Hepatic stellate cell (primary cell): ENCODE results near the gene BNC2.
A peak's percentile ranks its signal among the peaks of the same experiment; 100 is the strongest.
"Not testable (repeated sequence)": the region's sequence is repeated elsewhere in the genome, so short reads cannot be mapped to it uniquely, and the experiment has no call there.

ENCODE experiments used
- DNase-seq: peaks from one replicate; pipeline ENCODE4 v3.0.0; 2011; ENCODE audit warnings: low spot score

The BNC2 gene

DNA sequence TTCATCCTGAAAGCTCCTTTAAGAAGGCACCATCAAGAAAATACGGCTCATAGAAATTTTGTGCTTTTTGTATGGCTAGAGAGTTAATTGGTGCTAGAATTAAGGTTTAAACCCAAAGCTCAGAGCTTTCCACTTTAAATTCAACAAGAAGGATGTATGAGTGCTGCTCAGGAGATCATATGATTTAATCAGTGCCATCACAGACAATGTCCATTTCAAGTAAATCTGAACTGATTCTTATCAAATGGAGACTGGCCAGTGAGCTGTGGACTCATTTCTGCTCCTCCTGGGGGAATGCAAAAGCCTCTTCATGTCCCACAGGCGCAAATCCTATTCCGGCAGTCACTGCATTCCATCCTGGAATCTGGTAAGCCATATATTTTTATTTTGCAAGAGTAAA, 327.2 kb downstream of the BNC2 start:
- no peak for DNase-seq

DNA sequence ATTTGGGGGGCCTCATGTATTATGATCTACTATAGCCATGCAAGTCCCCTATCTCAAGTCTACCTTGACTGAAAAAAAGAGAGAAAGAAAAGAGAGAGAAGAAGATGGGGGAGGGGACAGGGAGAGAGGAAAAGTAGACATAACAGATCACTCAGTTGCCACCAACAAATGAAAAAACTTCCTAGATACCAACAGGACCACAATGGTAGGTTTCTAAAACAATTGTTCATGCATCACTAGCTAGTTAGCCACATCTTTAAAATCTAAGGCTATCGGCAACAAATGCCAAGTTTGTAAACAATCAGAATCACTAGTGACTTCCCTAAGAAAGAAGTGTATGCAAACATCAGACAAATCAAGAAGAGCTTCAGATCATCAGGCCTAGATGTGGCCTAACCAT, 328.2 kb downstream of the BNC2 start:
- DNase-seq: no peak

DNA sequence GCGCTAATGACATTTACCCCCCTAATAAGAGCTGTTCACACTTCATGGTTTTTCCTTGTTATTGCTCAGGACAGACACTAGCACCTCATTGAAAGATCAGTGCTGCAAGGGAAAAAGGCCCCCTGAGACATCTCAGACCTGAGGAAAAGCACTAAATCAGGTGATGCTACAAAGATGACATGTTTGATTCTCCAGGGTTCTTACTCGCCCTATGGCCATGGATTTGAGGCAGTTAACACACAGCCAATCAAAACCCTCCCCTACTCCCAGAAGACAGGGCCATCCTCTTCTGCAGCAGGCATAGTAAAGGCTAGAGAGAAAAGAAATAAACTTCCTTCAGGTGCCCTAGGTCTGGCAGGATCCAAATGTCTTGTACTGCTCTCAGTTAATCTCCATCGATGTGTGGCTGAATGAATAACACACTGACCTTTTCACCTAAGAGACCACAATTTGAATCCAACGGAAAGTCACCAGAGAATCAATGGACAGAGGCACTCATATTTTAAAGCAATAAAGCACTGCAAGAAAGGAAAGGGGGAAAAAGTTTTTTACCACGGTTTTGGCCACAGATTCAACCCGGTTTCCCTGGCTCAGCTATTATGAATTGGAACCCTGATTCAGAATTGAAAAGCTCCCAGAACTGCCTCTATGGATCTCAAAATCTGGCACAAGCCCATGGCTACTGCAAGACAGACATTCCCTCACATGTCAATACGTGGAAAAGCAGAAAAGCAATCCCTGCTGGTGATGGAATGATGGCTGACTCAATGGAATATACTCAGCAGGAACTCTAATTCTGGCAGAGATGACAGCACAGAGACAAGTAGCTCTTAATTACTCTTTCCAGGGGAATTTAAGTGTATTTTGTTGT, 329.5 kb downstream of the BNC2 start:
- DNase-seq: no peak

DNA sequence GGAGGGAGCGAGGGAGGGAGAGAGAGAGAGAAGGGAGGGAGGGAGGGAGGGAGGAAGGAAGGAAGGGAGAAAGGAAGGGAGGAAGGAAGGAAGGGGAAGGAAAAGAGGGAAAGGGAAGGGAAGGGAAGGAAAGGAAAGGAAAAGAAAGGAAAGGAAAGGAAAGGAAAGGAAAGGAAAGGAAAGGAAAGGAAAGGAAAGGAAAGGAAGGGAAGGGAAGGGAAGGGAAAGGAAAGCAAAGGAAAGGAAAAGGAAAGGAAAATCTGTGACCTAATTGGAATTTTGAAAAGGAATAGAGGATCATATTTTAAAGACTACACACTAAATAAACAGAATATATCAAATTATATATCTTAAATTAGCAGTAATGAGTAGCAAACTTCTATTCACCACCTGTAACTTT, 330.8 kb downstream of the BNC2 start:
- DNase-seq: not testable (repeated sequence)

DNA sequence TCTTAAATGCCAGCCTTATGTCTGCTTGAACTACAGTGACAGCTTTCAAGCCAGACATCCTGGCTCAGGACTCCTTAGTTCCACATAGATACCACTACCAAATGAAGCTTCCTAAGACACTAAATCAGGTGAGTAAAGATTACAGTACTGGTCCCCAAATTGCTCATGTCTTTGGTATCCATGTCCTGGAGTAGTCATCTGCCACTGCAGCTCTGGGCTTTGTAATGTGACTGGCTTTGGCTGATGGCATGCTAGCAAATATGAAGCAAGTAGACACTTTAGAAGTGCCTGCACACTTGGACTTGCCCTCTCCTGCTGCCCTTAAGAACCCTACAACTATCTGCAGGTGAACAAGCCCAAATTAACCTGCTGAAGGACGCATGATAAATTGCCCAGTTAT, 334.9 kb downstream of the BNC2 start:
- DNase-seq: no peak

DNA sequence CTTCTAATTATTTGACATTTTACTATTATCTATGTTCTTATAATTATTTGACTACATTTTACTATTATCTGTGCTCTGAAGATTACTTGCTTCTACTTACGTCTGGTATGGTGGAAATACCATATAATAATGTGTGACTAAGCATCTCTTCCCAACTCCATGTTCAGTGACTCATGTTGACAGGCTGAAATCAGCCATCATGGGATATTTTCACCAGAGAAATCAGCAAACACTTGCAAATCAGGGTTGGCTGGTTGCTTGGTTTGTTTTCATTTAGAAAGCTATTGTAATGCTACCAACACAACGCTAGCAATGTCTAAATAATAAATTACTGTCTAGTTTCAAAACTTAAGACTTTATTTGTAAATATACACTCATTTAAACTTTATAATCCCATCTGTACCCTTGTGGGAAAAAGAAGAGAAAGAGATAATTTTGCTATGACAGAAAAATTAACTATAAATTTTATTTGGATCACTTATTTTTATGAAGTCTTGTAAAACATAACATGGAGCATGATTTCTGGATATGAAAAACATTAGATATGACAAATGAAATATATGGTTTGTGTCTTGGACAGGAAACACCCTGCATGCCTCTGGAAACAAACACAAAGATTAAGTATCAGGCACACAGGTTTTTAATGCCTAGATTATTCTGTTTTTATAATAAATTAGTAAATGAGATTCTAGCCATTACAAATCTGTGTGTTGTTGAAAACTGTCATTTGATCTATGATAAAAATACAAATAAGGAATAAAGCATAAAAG, 337.6 kb downstream of the BNC2 start:
- DNase-seq: peak; percentile 23

DNA sequence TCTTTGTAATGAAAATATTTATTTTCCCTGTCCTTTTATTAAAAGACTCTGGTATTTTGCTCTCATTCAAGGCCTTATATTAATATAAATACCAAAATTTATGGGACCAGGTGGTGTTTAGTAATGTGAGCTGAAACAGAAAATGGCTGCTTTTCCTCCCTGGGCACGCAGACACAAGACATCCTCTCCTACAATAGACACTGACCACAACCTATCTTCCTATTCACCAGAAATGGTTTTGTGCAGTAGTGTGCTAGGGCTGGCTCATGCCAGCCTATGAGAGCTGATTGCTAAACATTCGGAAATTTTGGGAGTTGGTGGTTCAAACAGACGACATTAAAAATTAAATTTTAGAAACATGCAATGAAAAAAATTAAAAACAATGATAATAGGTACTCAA, 338.2 kb downstream of the BNC2 start:
- DNase-seq: no peak

DNA sequence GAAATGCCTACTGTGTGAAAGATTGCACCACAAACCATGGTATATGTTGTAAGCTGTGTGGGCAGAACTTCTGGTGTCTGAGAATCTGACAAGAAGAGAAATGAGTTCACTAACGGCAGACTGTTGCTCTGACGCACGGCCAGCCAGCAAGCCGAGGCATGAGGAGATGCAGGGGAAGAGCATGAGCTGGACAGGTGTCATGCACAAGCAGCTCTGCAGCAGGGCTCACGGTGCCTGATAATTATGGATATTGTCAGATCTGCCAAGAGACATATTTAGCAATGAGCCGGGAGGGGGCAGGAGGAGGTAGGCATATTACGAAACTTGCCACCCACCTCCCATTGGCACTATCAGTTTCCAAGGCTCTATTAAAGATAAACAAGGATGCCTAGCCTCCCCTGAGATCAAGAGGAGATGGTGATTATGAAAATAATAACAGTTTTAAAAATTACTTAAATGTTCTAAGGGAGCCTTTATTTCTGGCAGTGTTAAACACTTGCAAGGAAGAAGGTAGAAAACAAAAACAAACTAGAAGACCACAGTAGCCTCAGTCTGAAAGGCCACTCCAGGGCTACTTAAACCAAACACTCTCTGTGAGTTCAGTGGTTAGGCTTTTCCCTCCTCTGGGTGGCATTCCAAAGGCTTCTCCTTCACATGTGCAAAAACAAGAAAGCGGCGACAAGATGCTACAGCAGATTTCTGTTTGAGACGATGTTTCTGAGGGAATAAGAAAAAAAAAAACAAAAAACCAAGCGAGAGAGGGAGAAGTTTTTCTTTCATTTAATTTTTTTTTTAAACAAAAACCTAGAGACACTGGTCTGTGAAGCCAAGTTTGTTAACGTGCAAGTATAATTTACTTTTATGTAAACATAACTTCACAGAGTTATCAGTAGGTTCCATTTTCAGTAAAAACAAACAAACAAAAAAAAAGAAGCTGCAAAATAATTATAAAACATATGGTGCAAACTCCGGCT, 339.5 kb downstream of the BNC2 start:
- no peak for DNase-seq

DNA sequence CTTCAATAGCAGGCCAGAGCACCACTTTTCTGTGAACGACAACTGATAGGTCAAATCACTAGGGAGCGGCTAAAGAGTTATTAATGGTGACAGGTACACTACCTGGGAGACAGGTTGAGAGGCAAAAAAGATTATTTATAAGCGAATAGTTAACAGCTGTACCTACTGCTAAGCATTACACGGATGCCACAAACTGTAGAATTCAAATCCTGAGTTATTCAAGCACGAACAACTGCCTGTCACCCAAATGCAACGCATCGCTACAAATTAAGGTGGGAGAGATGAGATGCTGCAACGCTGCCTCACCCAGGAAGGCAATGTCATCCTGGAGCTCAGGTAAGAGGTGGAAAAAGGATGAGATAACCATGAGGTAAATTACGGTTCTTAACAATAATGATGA, 342.9 kb downstream of the BNC2 start:
- DNase-seq: no peak

DNA sequence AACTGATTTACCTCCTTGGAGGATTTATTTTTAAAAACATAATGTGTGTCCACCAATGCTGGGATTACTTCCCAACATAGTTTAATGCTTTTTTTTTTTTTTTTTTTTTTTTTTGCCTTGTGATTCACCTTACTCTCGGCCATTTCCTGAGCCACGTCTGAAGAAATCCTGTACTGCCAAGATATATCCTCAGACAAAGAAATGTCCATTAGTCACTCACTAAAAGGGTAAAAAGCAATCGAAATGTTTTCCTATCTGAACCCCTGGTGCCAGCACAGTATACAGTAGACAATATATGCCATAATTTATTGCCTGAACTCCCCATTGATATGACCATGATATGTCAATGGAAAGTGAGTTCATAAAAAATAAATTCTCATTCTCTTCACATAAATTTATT, 344.1 kb downstream of the BNC2 start:
- DNase-seq: no peak

DNA sequence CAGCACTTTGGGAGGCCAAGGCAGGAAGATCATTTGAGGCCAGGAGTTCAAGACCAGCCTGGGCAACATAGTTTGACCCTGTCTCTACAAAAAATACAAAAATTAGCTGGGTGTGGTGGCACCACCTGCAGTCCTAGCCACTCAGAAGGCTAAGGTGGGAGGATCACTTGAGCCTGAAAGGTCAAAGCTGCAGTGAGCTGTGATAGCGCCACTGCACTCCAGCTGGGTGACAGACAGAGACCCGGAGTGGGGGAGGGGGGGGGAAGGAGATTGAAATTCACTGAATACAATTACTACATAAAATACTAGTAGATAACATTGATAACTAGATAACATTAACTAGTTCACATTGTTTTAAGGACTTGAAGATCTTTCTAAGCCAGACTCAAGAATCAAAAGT, 345.6 kb downstream of the BNC2 start:
- no peak for DNase-seq

DNA sequence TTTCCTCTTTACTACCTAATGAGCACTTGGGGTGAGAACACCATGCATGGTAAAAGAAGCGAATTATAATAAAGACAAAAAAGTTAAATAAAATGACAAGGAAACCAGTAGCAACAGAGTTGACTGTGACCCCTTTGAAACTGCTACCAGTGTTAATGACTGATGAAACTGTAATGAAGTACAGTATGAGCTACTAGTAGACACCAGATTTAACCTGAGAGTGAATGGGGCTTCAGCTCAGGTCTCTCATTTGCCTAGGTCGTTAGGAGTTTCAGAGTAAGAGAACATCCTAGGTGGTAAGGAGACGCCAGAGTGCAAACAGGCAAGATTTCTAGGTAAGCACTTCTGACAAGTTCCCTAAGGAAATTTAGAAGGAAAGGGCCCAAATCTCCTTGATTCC, 346.4 kb downstream of the BNC2 start:
- no peak for DNase-seq

DNA sequence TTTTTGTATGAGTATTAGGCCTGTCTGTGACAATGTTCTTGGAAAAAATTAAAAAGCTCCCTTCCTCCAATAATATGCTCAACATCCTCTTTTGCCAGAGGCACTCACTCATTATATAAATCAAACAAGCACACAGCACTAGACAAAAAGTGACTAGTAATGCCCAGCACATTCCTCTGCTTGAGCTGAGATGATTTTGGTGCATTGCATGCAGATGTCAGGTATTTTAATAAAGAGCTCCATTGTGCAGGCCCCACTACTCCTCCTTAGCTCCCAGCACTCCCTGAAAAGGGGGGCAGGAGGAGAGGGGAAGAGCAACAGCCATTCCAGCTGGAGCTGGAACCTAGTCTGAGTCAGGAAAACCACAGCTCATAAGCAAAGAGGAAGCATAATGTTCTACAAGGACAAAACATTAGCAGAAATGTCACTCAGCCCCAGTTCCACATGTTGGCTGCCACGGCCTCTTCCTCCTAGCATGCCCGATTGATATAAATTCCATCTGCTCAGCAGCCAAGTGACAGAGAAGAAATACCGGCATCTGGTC, 348.5 kb downstream of the BNC2 start:
- DNase-seq: peak; percentile 61

DNA sequence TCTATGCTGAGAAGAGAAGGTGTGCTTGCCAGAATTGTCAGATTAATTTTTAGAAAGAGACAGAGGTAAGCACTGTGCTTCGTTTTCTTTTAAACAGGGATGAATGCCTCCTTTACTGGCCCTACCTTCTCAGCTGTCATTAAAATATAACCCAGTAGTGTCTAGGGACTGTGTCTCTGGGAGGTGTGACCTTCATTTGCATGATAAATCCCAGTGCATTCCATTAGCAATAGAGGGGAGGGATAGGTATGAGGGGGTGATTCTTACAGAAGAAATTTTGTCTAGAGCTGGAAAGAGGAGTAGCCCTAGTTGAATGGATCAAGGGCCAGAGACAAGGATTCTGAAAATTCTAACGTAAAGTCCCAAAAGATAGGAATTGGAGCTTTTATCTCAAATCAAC, 351.5 kb downstream of the BNC2 start:
- no peak for DNase-seq

DNA sequence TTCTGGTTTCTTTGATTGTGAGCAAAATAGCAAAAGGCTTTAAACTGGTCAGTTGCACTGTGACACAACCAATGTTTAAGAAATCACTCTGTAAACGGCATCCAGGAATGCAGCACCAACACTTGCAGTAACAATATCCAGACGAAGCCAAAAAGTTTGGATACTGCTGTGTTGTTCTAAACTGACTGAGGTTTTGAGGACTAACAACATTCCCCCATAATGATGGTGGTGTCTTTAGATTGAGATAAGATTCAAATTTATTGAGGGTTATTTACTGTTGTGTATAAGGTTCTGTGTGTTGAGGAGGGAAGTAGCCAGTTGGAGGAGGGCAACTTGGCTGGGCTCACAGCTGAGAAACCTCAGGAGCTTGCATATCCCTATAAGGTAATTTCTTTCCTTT, 353.6 kb downstream of the BNC2 start:
- no peak for DNase-seq

DNA sequence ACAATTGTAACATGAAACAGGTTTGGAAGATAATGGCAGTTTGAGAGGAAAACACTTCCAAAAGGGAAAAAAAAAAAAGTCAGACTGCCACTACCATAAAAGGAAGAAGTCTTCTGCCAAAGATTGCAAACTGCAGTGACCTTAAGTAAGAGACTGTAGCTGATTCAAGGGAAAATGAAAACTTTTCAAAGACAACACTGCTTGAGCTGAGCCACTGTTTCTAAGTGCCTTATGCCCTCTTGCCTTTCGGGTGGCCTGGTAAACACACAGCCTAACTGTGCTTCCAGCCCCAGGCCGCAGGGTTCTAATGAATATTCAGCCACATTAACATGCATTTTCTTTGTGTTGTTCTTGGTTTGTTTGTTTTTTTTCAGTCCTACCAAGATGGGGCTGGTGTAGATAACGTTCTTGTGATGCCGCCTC, 354.6 kb downstream of the BNC2 start:
- peak; percentile 40 for DNase-seq

DNA sequence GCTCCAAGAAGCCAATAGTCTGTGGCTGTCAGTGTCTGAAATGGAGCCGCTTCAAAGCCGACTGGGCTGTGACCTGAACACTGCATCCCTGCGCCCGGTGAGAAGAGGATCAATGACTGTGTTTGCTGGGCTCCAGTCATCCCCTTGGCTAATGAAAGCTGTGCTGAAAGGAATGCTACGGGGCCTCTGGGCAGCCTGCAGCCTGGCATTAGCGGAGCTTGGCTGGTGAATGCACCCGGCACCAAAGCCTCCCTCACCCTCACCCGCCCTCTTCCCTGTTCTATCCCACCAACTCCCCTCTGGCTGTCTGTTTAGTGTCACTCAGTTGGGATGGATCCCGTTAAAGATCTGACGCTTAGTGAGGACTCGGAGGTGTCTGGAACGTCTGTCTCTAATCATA, 355.3 kb downstream of the BNC2 start:
- no peak for DNase-seq

DNA sequence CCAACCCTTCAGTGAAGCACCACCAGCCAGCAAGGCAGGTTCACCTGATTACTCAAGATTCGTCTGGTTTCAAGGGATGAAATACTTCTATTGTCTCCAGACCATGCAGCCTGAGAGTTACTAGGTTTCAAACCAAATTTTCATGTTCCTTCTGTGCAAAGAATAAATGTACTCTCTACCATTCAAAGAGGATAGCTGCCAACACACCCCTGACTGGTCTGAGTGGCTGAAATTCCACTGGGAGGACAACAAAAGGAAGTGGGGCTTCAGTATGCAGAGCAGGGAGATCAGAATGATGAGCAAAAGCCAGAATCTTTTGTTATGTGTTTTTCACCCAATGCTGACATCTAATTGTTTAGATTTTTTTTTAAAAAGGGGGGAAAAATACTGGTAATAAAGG, 356.3 kb downstream of the BNC2 start:
- DNase-seq: no peak

DNA sequence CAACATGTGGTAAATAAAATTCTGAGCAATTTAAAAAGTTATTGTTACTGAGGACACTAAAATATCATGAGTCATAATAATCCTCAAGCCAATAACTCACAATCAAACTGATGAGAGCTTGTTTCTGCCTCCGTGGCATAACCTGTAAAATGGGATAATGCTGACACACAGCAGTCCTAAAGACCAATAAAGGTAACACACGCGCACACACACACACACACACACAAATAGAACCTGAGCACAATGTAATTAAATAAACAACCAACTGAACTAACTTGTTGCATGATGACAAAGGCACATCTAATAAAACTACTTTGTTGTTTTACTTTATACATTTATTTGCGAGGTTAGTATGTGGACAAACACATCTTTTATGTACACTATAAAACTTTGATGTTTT, 358.2 kb downstream of the BNC2 start:
- no peak for DNase-seq

DNA sequence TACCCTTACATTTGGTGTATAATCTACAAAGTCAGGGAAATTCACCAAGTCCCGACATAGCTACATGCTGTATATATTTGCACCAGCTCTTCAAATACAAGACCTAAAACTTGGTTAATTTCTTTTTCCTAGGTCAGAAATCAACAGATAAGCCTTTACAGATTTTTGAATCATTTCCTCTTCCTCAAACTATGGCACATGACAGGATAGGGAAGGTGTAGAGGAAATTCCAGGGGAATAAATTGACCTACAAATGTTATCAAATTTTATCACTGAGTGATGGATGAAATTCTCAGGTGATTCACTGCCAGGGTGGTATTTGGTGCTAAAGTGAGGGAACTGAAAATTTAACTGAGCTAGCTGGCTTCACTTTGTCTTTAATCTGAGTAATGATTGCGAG, 360.0 kb downstream of the BNC2 start:
- DNase-seq: no peak

DNA sequence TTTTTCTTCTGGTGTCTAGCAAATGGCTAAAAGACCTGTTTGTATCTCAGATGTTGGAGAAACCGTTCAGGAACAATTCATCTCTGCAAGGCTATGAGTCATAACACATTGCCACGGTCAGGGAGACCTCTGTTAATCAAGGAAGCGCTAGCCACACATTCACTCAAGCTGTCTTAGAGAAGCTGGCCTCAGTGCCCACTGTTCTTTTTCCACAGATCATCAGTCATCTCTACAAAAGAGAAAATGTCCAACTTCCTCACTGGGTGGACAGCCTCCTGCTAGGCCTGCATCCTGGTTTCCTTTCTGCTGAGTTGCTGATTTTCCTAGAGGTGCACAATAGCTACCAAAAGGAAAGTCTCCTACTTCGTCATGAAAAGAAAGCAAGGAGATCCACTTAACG, 360.5 kb downstream of the BNC2 start:
- no peak for DNase-seq

DNA sequence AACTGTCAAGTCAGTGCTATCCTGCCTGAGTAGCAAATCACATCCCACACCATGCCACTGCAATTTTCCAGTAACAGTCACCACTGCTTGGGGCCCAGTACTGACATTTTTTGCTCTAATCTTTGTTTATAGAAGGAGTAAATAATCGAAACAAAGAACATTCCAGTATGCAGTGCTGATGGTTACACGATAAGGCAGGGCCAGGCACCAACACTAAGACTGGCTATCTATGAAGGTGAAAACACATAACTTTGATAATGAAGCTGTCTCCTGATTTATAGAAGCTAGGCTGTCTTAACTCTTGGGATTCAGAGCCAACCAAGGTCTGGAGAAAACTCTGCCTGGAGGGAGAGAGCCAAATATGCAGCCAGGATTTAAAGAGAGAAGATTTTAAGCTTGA, 365.3 kb downstream of the BNC2 start:
- peak; percentile 35 for DNase-seq
